ENCODE results near the gene ESR2. TPM values are rescaled to one million over a fixed set of nuclear protein-coding genes. Genes with fewer than 3 reads are reported as not detected.
A peak's percentile ranks its signal among the peaks of the same experiment; 100 is the strongest.

The ESR2 gene
- total RNA-seq, 1 experiment from 2014 or later, result 0.15 TPM

GRCh38 chr14:64149921-64150320 is 144.2 kb downstream of the ESR2 start:
- no peak overlapping the region for H2BK12ac ChIP-seq (ENCODE audit: insufficient read length, low read depth, low read length)
- H3K4me1 Mint-ChIP-seq, result 0 out of 4 replicates have a peak, but pooled peaks cover 0 to 1% of the 10 kb centered on the region in 2 experiments
- peak overlapping the region in 1 of 3 experiments; percentile 72; a peak in 1 of 7 replicates for H3K27ac Mint-ChIP-seq
- H3K4me2 ChIP-seq (ENCODE audit: insufficient read depth, insufficient read length, low read length), result no peak overlapping the region
- no peak overlapping the region for H2BK15ac ChIP-seq (ENCODE audit: low read depth, low read length)
- no peak overlapping the region for H4K91ac ChIP-seq (ENCODE audit: insufficient read length, low read depth, low read length)
- H3K4me1 ChIP-seq (ENCODE audit: insufficient read depth, low read length), result no peaks in the 10 kb centered on the region; the same call in 1 of the 2 replicates
- no peaks in the 10 kb centered on the region; the same call in 1 of the 2 replicates for H3K27me3 Mint-ChIP-seq (ENCODE audit: low read depth)
- no CpG with 5 or more reads among the region's 8 CpGs for WGBS (ENCODE audit: extremely low coverage, insufficient read length, low lambda C conversion rate)
- no peaks in the 10 kb centered on the region for H3K23me2 ChIP-seq (ENCODE audit: insufficient read length, low read depth, low read length, poor library complexity, severe bottlenecking)
- H3K27ac ChIP-seq (ENCODE audit: insufficient read length, low read depth, low read length), result no peak overlapping the region
- peaks cover 0 to 26% (median 8%) of the 10 kb centered on the region in 3 experiments; a peak in 6 of 7 replicates for H3K36me3 Mint-ChIP-seq (ENCODE audit: insufficient read depth in 1 of 3, low read depth in 3 of 3)
- H2AK5ac ChIP-seq (ENCODE audit: insufficient read length, low read length), result no peak overlapping the region
- H3K79me1 ChIP-seq (ENCODE audit: insufficient read depth, low read depth, low read length, poor library complexity, severe bottlenecking), result no peaks in the 10 kb centered on the region
- H3K9me3 Mint-ChIP-seq, result no peaks in the 10 kb centered on the region
- H3K27me3 ChIP-seq (ENCODE audit: insufficient read depth, low read length), result no peaks in the 10 kb centered on the region
- H4K20me1 ChIP-seq (ENCODE audit: control insufficient read depth, insufficient read depth, insufficient read length), result no peaks in the 10 kb centered on the region
- no peak overlapping the region for H3K18ac ChIP-seq (ENCODE audit: insufficient read length, low read depth, low read length)
- no peak overlapping the region for H2BK20ac ChIP-seq (ENCODE audit: low read depth, low read length, poor library complexity, severe bottlenecking)
- H3K9me3 ChIP-seq (ENCODE audit: control insufficient read depth, low read depth, low read length), result no peaks in the 10 kb centered on the region
- no peak for TF ChIP-seq CTCF (conservative IDR thresholded peaks at IDR 0.05)
- H3K9ac ChIP-seq (ENCODE audit: extremely low read depth, insufficient read length, low read length), result no peak overlapping the region
- no peak overlapping the region for H2AFZ ChIP-seq (ENCODE audit: low read length)
- H3K14ac ChIP-seq (ENCODE audit: insufficient read depth, low read length), result no peak overlapping the region
- H3K4me3 Mint-ChIP-seq, result no peak overlapping the region
- no peak overlapping the region for H2BK120ac ChIP-seq (ENCODE audit: low read depth, low read length, poor library complexity, severe bottlenecking)
- no peaks in the 10 kb centered on the region for H3K79me2 ChIP-seq (ENCODE audit: insufficient read depth, low read length)
- no peak overlapping the region for H3K56ac ChIP-seq (ENCODE audit: insufficient read length, low read depth, low read length)
- H4K8ac ChIP-seq (replicated peaks; ENCODE audit: insufficient read length, low read depth, low read length), result no peak overlapping the region
- no peak overlapping the region for H3K4ac ChIP-seq (ENCODE audit: low read depth, low read length)
- no peak overlapping the region for H2BK5ac ChIP-seq (ENCODE audit: insufficient read length, low read length)
- H3K23ac ChIP-seq (ENCODE audit: insufficient read length, low read depth, low read length), result no peak overlapping the region
- no peak for DNase-seq
- no peak overlapping the region for H4K5ac ChIP-seq (ENCODE audit: insufficient read length, low read depth, low read length)
- H3T11ph ChIP-seq (ENCODE audit: low read length), result no peak overlapping the region
